Prostate gland (tissue), 2 donors: ENCODE measurements around the gene MTA3. TPM values are rescaled to one million over a fixed set of nuclear protein-coding genes. Genes with fewer than 3 reads are reported as not detected.
A peak's percentile ranks its signal among the peaks of the same experiment; 100 is the strongest.

Experiments used
- DNase-seq: peaks from one replicate; pipeline ENCODE4 v3.0.0-alpha.2; 2019; ENCODE audit warnings: low spot score
- H3K27ac ChIP-seq, 2 donors: fragments of 200-600 bp; sonication (generic); 2 replicates each; pipeline ENCODE4 v1.5.1; 2017 to 2019
- H3K27me3 ChIP-seq: fragments of 200-600 bp; sonication (generic); replicated peaks from 2 replicates; pipeline ENCODE4 v1.5.1; 2019; ENCODE audit not compliant: insufficient read depth
- H3K36me3 ChIP-seq, 2 donors: fragments of 200-600 bp; sonication (generic); 1 replicate in 1 of 2; 2 replicates in 1 of 2; pipeline versions ENCODE4 v1.5.1 to v1.8.1; 2017 to 2019
- H3K4me1 ChIP-seq: fragments of 200-600 bp; sonication (generic); replicated peaks from 2 replicates; pipeline ENCODE4 v1.5.1; 2019
- H3K4me3 ChIP-seq, 2 donors: fragments of 200-600 bp; sonication (generic); 2 replicates each; pipeline ENCODE4 v1.5.1; 2017 to 2019
- H3K9me3 ChIP-seq: fragments of 200-600 bp; sonication (generic); 2 replicates; pipeline ENCODE4 v1.5.1; 2017
- POLR2A ChIP-seq: fragments of 450-650 bp; IDR thresholded peaks from one replicate; pipeline ENCODE4 v1.6.1; 2016; ENCODE audit warnings: antibody characterized with exemption, mild to moderate bottlenecking
- POLR2AphosphoS5 ChIP-seq: sonication (generic); formaldehyde crosslinking; IDR thresholded peaks from one replicate; pipeline ENCODE4 v1.6.1; 2017; ENCODE audit warnings: antibody characterized with exemption
- WGBS: methylation state at CpG from one replicate; pipeline ENCODE4 v1.1.5; 2018; 5-methylcytosine and 5-hydroxymethylcytosine counted together
- intact Hi-C: fragments of 100-400 bp; cut with DNase I; formaldehyde crosslinking; loops from one replicate; pipeline ENCODE4 v1.14.2; 2022
- total RNA-seq, 2 donors: library from RNA; depleted of rRNA; stranded (reverse); fragments of >200 nt; gene quantifications; one replicate each; pipeline ENCODE4 v1.1.0, GENCODE V29; 2016
- TF ChIP-seq, protein P1 (sequence below), 4 experiments: fragments of 200-600 bp in 2 of 4; fragments of 450-650 bp in 2 of 4; sonication (generic) in 2 of 4; IDR thresholded peaks; 1 replicate in 3 of 4; 2 replicates in 1 of 4; pipeline ENCODE4 v1.5.1; 2016 to 2019; ENCODE audit warnings: antibody characterized with exemption in 4 of 4, mild to moderate bottlenecking in 2 of 4, moderate library complexity in 2 of 4

Gene MTA3
- total RNA-seq, 2 donors from 2014 or later: 23.6 to 53.4 TPM

DNA sequence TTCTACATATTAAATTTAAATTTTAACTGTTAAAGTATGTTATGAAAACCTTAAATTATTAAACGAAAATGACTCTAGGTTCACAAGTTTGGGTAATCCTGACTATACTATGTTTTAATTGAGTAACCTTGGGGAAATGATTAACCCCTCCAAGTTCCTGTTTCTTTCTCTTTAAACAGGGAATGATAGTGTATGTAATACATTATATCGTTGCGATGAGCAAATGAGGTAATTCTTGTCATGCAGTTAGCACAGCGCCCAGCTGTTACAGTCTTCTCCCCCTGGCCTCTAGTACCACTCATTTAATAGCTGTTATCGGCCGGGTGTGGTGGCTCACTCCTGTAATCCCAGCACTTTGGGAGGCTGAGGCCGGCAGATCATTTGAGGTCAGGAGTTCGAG is 80.4 kb downstream of the MTA3 start:
- intact Hi-C loops: no loop called here
- 89% methylated on average over 8 of the region's 8 CpGs for WGBS
- Histone ChIP-seq H3K4me3 (no peak overlapping the region), H3K36me3 (no peaks in the 10 kb centered on the region), H3K27ac (no peak overlapping the region), H3K27me3 (no peaks in the 10 kb centered on the region), H3K9me3 (no peaks in the 10 kb centered on the region), H3K4me1 (no peaks in the 10 kb centered on the region)
- no peak for DNase-seq
- no peak for TF ChIP-seq POLR2AphosphoS5
- no peak for TF ChIP-seq POLR2A
- TF ChIP-seq, protein P1, sequence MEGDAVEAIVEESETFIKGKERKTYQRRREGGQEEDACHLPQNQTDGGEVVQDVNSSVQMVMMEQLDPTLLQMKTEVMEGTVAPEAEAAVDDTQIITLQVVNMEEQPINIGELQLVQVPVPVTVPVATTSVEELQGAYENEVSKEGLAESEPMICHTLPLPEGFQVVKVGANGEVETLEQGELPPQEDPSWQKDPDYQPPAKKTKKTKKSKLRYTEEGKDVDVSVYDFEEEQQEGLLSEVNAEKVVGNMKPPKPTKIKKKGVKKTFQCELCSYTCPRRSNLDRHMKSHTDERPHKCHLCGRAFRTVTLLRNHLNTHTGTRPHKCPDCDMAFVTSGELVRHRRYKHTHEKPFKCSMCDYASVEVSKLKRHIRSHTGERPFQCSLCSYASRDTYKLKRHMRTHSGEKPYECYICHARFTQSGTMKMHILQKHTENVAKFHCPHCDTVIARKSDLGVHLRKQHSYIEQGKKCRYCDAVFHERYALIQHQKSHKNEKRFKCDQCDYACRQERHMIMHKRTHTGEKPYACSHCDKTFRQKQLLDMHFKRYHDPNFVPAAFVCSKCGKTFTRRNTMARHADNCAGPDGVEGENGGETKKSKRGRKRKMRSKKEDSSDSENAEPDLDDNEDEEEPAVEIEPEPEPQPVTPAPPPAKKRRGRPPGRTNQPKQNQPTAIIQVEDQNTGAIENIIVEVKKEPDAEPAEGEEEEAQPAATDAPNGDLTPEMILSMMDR (IDR thresholded peaks at IDR 0.05): no peak

DNA sequence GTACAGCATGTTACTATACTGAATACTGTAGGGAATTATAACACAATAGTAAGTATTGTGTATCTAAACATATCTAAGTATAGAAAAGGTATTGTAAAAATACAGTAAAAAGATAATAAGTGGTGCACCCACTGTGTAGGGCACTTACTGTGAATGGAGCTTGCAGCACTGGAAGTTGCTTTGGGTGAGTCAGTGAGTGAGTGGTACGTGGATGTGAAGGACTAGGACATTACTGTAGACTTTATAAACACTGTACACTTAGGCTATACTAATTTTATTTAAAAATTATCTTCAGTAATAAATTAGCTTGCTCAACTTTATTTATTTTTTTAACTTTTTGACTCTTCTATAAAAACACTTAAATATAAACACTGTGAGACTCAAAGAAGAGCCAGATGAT is 82.6 kb downstream of the MTA3 start:
- Histone ChIP-seq H3K4me3 (no peak overlapping the region), H3K27me3 (no peaks in the 10 kb centered on the region), H3K4me1 (no peaks in the 10 kb centered on the region), H3K9me3 (no peaks in the 10 kb centered on the region), H3K36me3 (no peaks in the 10 kb centered on the region), H3K27ac (no peak overlapping the region)
- WGBS: 71% methylated on average over 1 of the region's 1 CpG
- intact Hi-C loops: no loop called here
- TF ChIP-seq POLR2AphosphoS5 (no peak), POLR2A (no peak)
- TF ChIP-seq, protein P1 (IDR thresholded peaks at IDR 0.05): no peak
- DNase-seq: no peak

DNA sequence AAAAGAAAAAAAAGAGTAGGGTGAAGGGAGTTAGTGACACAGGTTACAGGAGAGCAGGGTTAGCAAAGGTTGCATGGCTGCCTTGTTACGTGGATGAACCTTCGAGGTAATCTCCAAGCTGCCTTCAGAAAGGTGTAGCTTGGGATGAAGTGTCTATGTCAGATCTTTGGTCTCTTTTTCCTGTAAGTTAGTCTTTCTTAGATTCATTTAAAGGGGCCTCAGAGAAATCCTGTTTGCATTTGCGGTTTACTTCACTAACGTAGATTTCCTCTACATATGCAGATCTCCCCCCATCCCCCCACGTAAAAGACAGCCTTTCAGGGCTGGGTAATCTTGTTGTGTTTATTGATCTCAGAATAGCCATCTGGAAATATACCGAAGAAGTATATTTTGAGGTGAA is 83.7 kb downstream of the MTA3 start:
- TF ChIP-seq, protein P1 (IDR thresholded peaks at IDR 0.05): no peak
- TF ChIP-seq POLR2A: no peak
- Histone ChIP-seq H3K27me3 (no peaks in the 10 kb centered on the region), H3K9me3 (no peaks in the 10 kb centered on the region), H3K4me1 (no peaks in the 10 kb centered on the region), H3K27ac (no peak overlapping the region), H3K36me3 (no peaks in the 10 kb centered on the region), H3K4me3 (no peak overlapping the region)
- intact Hi-C loops: no loop called here
- no peak for DNase-seq
- WGBS: 88% methylated on average over 6 of the region's 6 CpGs

DNA sequence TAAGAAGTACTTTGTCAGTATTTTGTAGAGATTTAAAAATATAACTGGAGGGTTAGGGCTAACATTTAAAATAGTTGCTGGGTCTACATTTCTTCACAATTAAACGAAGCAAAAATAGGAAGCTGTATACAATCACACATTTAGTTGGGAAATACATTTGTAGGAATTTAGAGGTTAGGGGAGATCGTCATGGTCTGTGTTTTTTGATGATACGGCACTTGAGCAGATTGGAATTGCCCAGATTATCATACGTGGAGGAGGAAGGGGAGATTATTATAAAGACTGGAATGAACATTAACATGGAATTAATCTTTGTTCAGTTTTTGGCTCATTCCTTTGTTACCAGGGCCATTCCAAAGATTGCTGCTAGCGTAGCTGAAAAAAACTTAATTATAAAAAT is 84.6 kb downstream of the MTA3 start:
- no peaks in the 10 kb centered on the region for H3K4me1 ChIP-seq
- H3K36me3 ChIP-seq: no peaks in the 10 kb centered on the region
- DNase-seq: no peak
- intact Hi-C loops: no loop called here
- H3K27me3 ChIP-seq: no peaks in the 10 kb centered on the region
- H3K27ac ChIP-seq: no peak overlapping the region
- H3K9me3 ChIP-seq: no peaks in the 10 kb centered on the region
- no peak for TF ChIP-seq POLR2AphosphoS5
- TF ChIP-seq POLR2A: no peak
- TF ChIP-seq, protein P1 (IDR thresholded peaks at IDR 0.05): no peak
- 72% methylated on average over 5 of the region's 5 CpGs for WGBS
- no peak overlapping the region for H3K4me3 ChIP-seq

DNA sequence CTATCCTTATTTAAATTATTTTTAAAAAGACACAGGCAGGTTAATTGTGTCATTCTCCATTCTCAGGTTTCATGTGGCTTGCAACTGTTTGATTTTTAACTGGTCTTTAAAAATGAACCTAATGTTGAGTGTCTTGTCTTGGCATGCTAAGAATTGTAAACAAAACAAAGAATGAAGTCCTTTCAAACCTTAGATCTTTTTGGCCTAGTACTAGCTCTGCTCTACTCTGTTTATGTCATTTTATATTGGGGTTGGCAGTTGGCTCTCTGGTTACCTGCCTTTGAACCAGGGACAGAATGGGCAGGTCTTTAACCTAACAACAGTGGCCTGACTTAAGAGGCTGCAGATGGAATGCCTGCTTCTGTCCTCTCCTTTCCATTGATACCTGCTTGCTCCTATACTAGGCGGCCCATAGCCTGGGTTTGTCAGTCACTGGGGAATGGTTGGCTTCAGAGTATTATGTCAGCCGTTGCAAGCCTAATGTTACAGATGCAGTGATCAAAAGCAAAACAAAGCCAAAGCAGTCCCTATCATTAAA is 85.5 kb downstream of the MTA3 start:
- intact Hi-C loops: no loop called here
- no peaks in the 10 kb centered on the region for H3K36me3 ChIP-seq
- peak; percentile 44 for DNase-seq
- H3K27ac ChIP-seq: peak overlapping the region; percentile 20 to 37
- WGBS: 34% methylated on average over 2 of the region's 2 CpGs
- H3K4me1 ChIP-seq: no peaks in the 10 kb centered on the region
- no peak overlapping the region for H3K4me3 ChIP-seq
- H3K27me3 ChIP-seq: no peaks in the 10 kb centered on the region
- no peaks in the 10 kb centered on the region for H3K9me3 ChIP-seq
- TF ChIP-seq, protein P1 (IDR thresholded peaks at IDR 0.05): no peak
- TF ChIP-seq POLR2AphosphoS5: peak; percentile 79
- TF ChIP-seq POLR2A: no peak
